GM19239 (cell line): ENCODE measurements around the gene SLC24A4.

Source experiments
- DNase-seq: peaks from one replicate; pipeline ENCODE4 v3.0.0; 2011; ENCODE audit warnings: low spot score; ENCODE audit not compliant: insufficient read length
- FAIRE-seq: peaks from 2 replicates; lab custom pipeline; 2011; peaks lifted over from hg19 to GRCh38; lab: Jason Lieb, UNC

The SLC24A4 gene

GRCh38 chr14:92451755-92452154 is 128.8 kb downstream of the SLC24A4 start:
- DNase-seq (no peak), FAIRE-seq (no peak)

- FAIRE-seq = no peak
- DNase-seq = no peak
Observed at GRCh38 chr14:92452471-92452870, 129.5 kb downstream of the SLC24A4 start.

GRCh38 chr14:92453691-92454090 is 130.7 kb downstream of the SLC24A4 start:
- DNase-seq = no peak
- no peak for FAIRE-seq

- no peak for FAIRE-seq
- DNase-seq = no peak
Observed at GRCh38 chr14:92455231-92455630, 132.3 kb downstream of the SLC24A4 start.

GRCh38 chr14:92456215-92457015 is 133.4 kb downstream of the SLC24A4 start:
- FAIRE-seq (peak; percentile 40), DNase-seq (peak; percentile 42)

- FAIRE-seq = no peak
Observed at GRCh38 chr14:92457016-92457565, 134.1 kb downstream of the SLC24A4 start.

GRCh38 chr14:92458136-92459029 is 135.4 kb downstream of the SLC24A4 start:
- FAIRE-seq (no peak), DNase-seq (no peak)

More at GRCh38 chr14:92457016-92457565, 134.1 kb downstream of the SLC24A4 start:
- DNase-seq = no peak

GRCh38 chr14:92459030-92459949 is 136.3 kb downstream of the SLC24A4 start:
- no peak for DNase-seq
- no peak for FAIRE-seq

- no peak for DNase-seq
- no peak for FAIRE-seq
Observed at GRCh38 chr14:92459950-92460421, 137.0 kb downstream of the SLC24A4 start.

GRCh38 chr14:92460541-92460915 is 137.6 kb downstream of the SLC24A4 start:
- DNase-seq = no peak
- no peak for FAIRE-seq

- DNase-seq = no peak
- FAIRE-seq = peak; percentile 59
Observed at GRCh38 chr14:92460916-92461579, 138.1 kb downstream of the SLC24A4 start.

- FAIRE-seq (no peak), DNase-seq (no peak)
Observed at GRCh38 chr14:92461891-92462290, 138.9 kb downstream of the SLC24A4 start.

- no peak for FAIRE-seq
Observed at GRCh38 chr14:92462568-92462967, 139.6 kb downstream of the SLC24A4 start.

GRCh38 chr14:92463141-92463540 is 140.2 kb downstream of the SLC24A4 start:
- no peak for DNase-seq
- no peak for FAIRE-seq

More at GRCh38 chr14:92462568-92462967, 139.6 kb downstream of the SLC24A4 start:
- DNase-seq = no peak

- FAIRE-seq = no peak
- DNase-seq = no peak
Observed at GRCh38 chr14:92464156-92464555, 141.2 kb downstream of the SLC24A4 start.

- no peak for FAIRE-seq
- no peak for DNase-seq
Observed at GRCh38 chr14:92464716-92465115, 141.8 kb downstream of the SLC24A4 start.

GRCh38 chr14:92465353-92466055 is 142.5 kb downstream of the SLC24A4 start:
- DNase-seq (no peak), FAIRE-seq (no peak)

- no peak for DNase-seq
- FAIRE-seq = no peak
Observed at GRCh38 chr14:92466059-92466458, 143.1 kb downstream of the SLC24A4 start.

- no peak for DNase-seq
Observed at GRCh38 chr14:92469515-92469914, 146.6 kb downstream of the SLC24A4 start.

More at GRCh38 chr14:92469515-92469914, 146.6 kb downstream of the SLC24A4 start:
- no peak for FAIRE-seq
